ENCODE measurements around the gene GUCY2D. TPM values are rescaled to one million over a fixed set of nuclear protein-coding genes. Genes with fewer than 3 reads are reported as not detected.

The GUCY2D gene
- total RNA-seq, 1 donor, result not detected

GRCh38 chr17:7977805-7978204, 24.6 kb upstream of the GUCY2D start:
- Histone ChIP-seq H3K27ac (ENCODE audit: low read depth, low read length) (no peak overlapping the region), H3K9me3 (ENCODE audit: low read depth, low read length) (no peaks in the 10 kb centered on the region), H3K4me3 (ENCODE audit: insufficient read depth, low read length) (no peak overlapping the region), H3K36me3 (ENCODE audit: insufficient read depth, low read length) (no peaks in the 10 kb centered on the region), H4K20me1 (ENCODE audit: insufficient read depth, low read length) (no peaks in the 10 kb centered on the region), H2AFZ (ENCODE audit: low read length) (no peak overlapping the region), H3K27me3 (ENCODE audit: insufficient read depth, low read length) (no peaks in the 10 kb centered on the region), H3K4me2 (ENCODE audit: insufficient read depth, low read length) (no peak overlapping the region), H3K4me1 (ENCODE audit: insufficient read depth, low read length) (peaks cover 14% of the 10 kb centered on the region), H3K79me2 (ENCODE audit: insufficient read depth, low read length) (no peaks in the 10 kb centered on the region)
- no peak for DNase-seq (ENCODE audit: insufficient read length, low spot score, missing footprints)
- TF ChIP-seq CTCF (IDR thresholded peaks at IDR 0.05; ENCODE audit: extremely low read depth, low read depth, low read length), result no peak

GRCh38 chr17:7982173-7982572, 20.2 kb upstream of the GUCY2D start:
- Histone ChIP-seq H3K79me2 (ENCODE audit: insufficient read depth, low read length) (no peaks in the 10 kb centered on the region), H3K27ac (ENCODE audit: low read depth, low read length) (peak overlapping the region; percentile 53), H3K4me1 (ENCODE audit: insufficient read depth, low read length) (peaks cover 20% of the 10 kb centered on the region), H3K27me3 (ENCODE audit: insufficient read depth, low read length) (no peaks in the 10 kb centered on the region), H3K4me2 (ENCODE audit: insufficient read depth, low read length) (peak overlapping the region; percentile 68), H4K20me1 (ENCODE audit: insufficient read depth, low read length) (no peaks in the 10 kb centered on the region), H3K4me3 (ENCODE audit: insufficient read depth, low read length) (peak overlapping the region; percentile 42), H2AFZ (ENCODE audit: low read length) (peak overlapping the region; percentile 71), H3K36me3 (ENCODE audit: insufficient read depth, low read length) (no peaks in the 10 kb centered on the region), H3K9me3 (ENCODE audit: low read depth, low read length) (no peaks in the 10 kb centered on the region)
- peak; percentile 87 for DNase-seq (ENCODE audit: insufficient read length, low spot score, missing footprints)
- no peak for TF ChIP-seq CTCF (IDR thresholded peaks at IDR 0.05; ENCODE audit: extremely low read depth, low read depth, low read length)

- H3K27ac ChIP-seq (ENCODE audit: low read depth, low read length), result peak overlapping the region; percentile 53
- peak; percentile 35 for TF ChIP-seq CTCF (IDR thresholded peaks at IDR 0.05; ENCODE audit: extremely low read depth, low read depth, low read length)
- H3K9me3 ChIP-seq (ENCODE audit: low read depth, low read length), result no peaks in the 10 kb centered on the region
- peak overlapping the region; percentile 68 for H3K4me2 ChIP-seq (ENCODE audit: insufficient read depth, low read length)
- H4K20me1 ChIP-seq (ENCODE audit: insufficient read depth, low read length), result no peaks in the 10 kb centered on the region
- no peaks in the 10 kb centered on the region for H3K79me2 ChIP-seq (ENCODE audit: insufficient read depth, low read length)
- H3K27me3 ChIP-seq (ENCODE audit: insufficient read depth, low read length), result no peaks in the 10 kb centered on the region
- peaks cover 25% of the 10 kb centered on the region for H3K4me1 ChIP-seq (ENCODE audit: insufficient read depth, low read length)
- DNase-seq (ENCODE audit: insufficient read length, low spot score, missing footprints), result peak; percentile 43
- H2AFZ ChIP-seq (ENCODE audit: low read length), result peak overlapping the region; percentile 71
- no peaks in the 10 kb centered on the region for H3K36me3 ChIP-seq (ENCODE audit: insufficient read depth, low read length)
- peak overlapping the region; percentile 42 for H3K4me3 ChIP-seq (ENCODE audit: insufficient read depth, low read length)
Observed at GRCh38 chr17:7982666-7983065, 19.7 kb upstream of the GUCY2D start.

- H3K36me3 ChIP-seq (ENCODE audit: insufficient read depth, low read length), result no peaks in the 10 kb centered on the region
- H3K4me1 ChIP-seq (ENCODE audit: insufficient read depth, low read length), result peaks cover 29% of the 10 kb centered on the region
- no peak overlapping the region for H3K27ac ChIP-seq (ENCODE audit: low read depth, low read length)
- no peak for TF ChIP-seq CTCF (IDR thresholded peaks at IDR 0.05; ENCODE audit: extremely low read depth, low read depth, low read length)
- no peaks in the 10 kb centered on the region for H4K20me1 ChIP-seq (ENCODE audit: insufficient read depth, low read length)
- no peak overlapping the region for H3K4me2 ChIP-seq (ENCODE audit: insufficient read depth, low read length)
- H3K4me3 ChIP-seq (ENCODE audit: insufficient read depth, low read length), result no peak overlapping the region
- no peaks in the 10 kb centered on the region for H3K79me2 ChIP-seq (ENCODE audit: insufficient read depth, low read length)
- no peak overlapping the region for H2AFZ ChIP-seq (ENCODE audit: low read length)
- no peak for DNase-seq (ENCODE audit: insufficient read length, low spot score, missing footprints)
- no peaks in the 10 kb centered on the region for H3K9me3 ChIP-seq (ENCODE audit: low read depth, low read length)
- H3K27me3 ChIP-seq (ENCODE audit: insufficient read depth, low read length), result no peaks in the 10 kb centered on the region
Observed at GRCh38 chr17:7984904-7985303, 17.5 kb upstream of the GUCY2D start.
